MV-4-11 (cell line): ENCODE results near the gene NUDT19.
"Not testable (repeated sequence)": the region's sequence is repeated elsewhere in the genome, so short reads cannot be mapped to it uniquely, and the experiment has no call there.

Source experiments
- DNase-seq: peaks from one replicate; lab custom pipeline; 2025; lab: John Stamatoyannopoulos, UW

Gene NUDT19

GRCh38 chr19:32691291-32691951, at the start of gene NUDT19:
TSS of gene NUDT19 (plus strand) at chr19:32691821. CDS start at chr19:32691961, 140 bp downstream.
- DNase-seq = peak; percentile 86

GRCh38 chr19:32642771-32643170, 48.9 kb upstream of the NUDT19 start:
- no peak for DNase-seq

- no peak for DNase-seq
Observed at GRCh38 chr19:32646556-32646955, 45.1 kb upstream of the NUDT19 start.

- no peak for DNase-seq
Observed at GRCh38 chr19:32647361-32647760, 44.3 kb upstream of the NUDT19 start.

- DNase-seq = no peak
Observed at GRCh38 chr19:32649751-32650150, 41.9 kb upstream of the NUDT19 start.

GRCh38 chr19:32650671-32651070, 41.0 kb upstream of the NUDT19 start:
- DNase-seq = peak; percentile 24

GRCh38 chr19:32651729-32652140, 39.9 kb upstream of the NUDT19 start:
- DNase-seq = peak; percentile 56

GRCh38 chr19:32652331-32652730, 39.3 kb upstream of the NUDT19 start:
- DNase-seq = not testable (repeated sequence)

GRCh38 chr19:32652894-32653598, 38.6 kb upstream of the NUDT19 start:
- DNase-seq = no peak

- DNase-seq = no peak
Observed at GRCh38 chr19:32653599-32653915, 38.1 kb upstream of the NUDT19 start.

GRCh38 chr19:32656379-32656778, 35.2 kb upstream of the NUDT19 start:
- not testable (repeated sequence) for DNase-seq

GRCh38 chr19:32658075-32658474, 33.5 kb upstream of the NUDT19 start:
- DNase-seq = no peak

GRCh38 chr19:32658527-32658926, 33.1 kb upstream of the NUDT19 start:
- no peak for DNase-seq

- DNase-seq = no peak
Observed at GRCh38 chr19:32661318-32661717, 30.3 kb upstream of the NUDT19 start.

GRCh38 chr19:32662186-32662585, 29.4 kb upstream of the NUDT19 start:
- DNase-seq = peak; percentile 76

- DNase-seq = no peak
Observed at GRCh38 chr19:32666084-32666483, 25.5 kb upstream of the NUDT19 start.

GRCh38 chr19:32669310-32669709, 22.3 kb upstream of the NUDT19 start:
- DNase-seq = peak; percentile 32

GRCh38 chr19:32671883-32672593, 19.6 kb upstream of the NUDT19 start:
- DNase-seq = peak; percentile 84

- no peak for DNase-seq
Observed at GRCh38 chr19:32672841-32673240, 18.8 kb upstream of the NUDT19 start.

- DNase-seq = no peak
Observed at GRCh38 chr19:32673573-32673972, 18.0 kb upstream of the NUDT19 start.

GRCh38 chr19:32674153-32674930, 17.3 kb upstream of the NUDT19 start:
- no peak for DNase-seq
